DND-41 (cell line): ENCODE data around the gene GUF1.

Experiments
- ATAC-seq: fragments of 200-7000 bp; cut with Tn5 transposase; 3 replicates; pipeline ENCODE4 v1.9.1; 2021; ENCODE audit warnings: low read depth; ENCODE audit not compliant: insufficient read depth
- DNase-seq: peaks from one replicate; pipeline ENCODE4 v3.0.0-alpha.2; 2020
- H2AFZ ChIP-seq: 2 replicates; pipeline ENCODE4 v1.6.0; 2012; ENCODE audit warnings: low read depth, low read length
- H3K27ac ChIP-seq: 2 replicates; pipeline ENCODE4 v1.5.1; 2012; ENCODE audit warnings: low read length, inconsistent platforms
- H3K27me3 ChIP-seq: fragments of 200-600 bp; sonication (generic); 2 replicates; pipeline ENCODE4 v1.6.0; 2012; ENCODE audit warnings: low read length, mild to moderate bottlenecking, inconsistent platforms; ENCODE audit not compliant: insufficient read depth, poor library complexity
- H3K36me3 ChIP-seq: 2 replicates; pipeline ENCODE4 v1.5.1; 2012; ENCODE audit warnings: low read length, inconsistent platforms; ENCODE audit not compliant: insufficient read depth
- H3K4me1 ChIP-seq: 2 replicates; pipeline ENCODE4 v1.5.1; 2012; ENCODE audit warnings: mild to moderate bottlenecking, low read length; ENCODE audit not compliant: insufficient read depth
- H3K4me2 ChIP-seq: 2 replicates; pipeline ENCODE4 v1.6.0; 2012; ENCODE audit warnings: mild to moderate bottlenecking, moderate library complexity, low read length, inconsistent platforms; ENCODE audit not compliant: insufficient read depth
- H3K4me3 ChIP-seq, 2 experiments: fragments of 200-600 bp in 1 of 2; shearing (Covaris generic) in 1 of 2; 2 replicates each; pipeline ENCODE4 v1.5.1; 2012 to 2016; ENCODE audit warnings: inconsistent platforms in 2 of 2, low read length in 2 of 2, mild to moderate bottlenecking in 2 of 2, low read depth in 1 of 2, moderate library complexity in 1 of 2
- H3K79me2 ChIP-seq: 2 replicates; pipeline ENCODE4 v1.6.0; 2012; ENCODE audit warnings: low read length, inconsistent platforms; ENCODE audit not compliant: insufficient read depth
- H3K9ac ChIP-seq: 2 replicates; pipeline ENCODE4 v1.6.0; 2012; ENCODE audit warnings: low read depth, mild to moderate bottlenecking, inconsistent platforms, low read length, moderate library complexity
- H3K9me3 ChIP-seq: 2 replicates; pipeline ENCODE4 v1.5.1; 2012; ENCODE audit warnings: low read length, moderate library complexity, mild to moderate bottlenecking, inconsistent platforms; ENCODE audit not compliant: insufficient read depth, severe bottlenecking
- H4K20me1 ChIP-seq: 2 replicates; pipeline ENCODE4 v1.6.0; 2012; ENCODE audit warnings: low read length; ENCODE audit not compliant: insufficient read depth
- CTCF ChIP-seq: IDR thresholded peaks from 2 replicates; pipeline ENCODE4 v1.5.1; 2012; ENCODE audit warnings: borderline replicate concordance, low read length, moderate library complexity, mild to moderate bottlenecking; ENCODE audit not compliant: poor library complexity, severe bottlenecking; ENCODE audit errors: extremely low read depth
- EZH2 ChIP-seq: IDR thresholded peaks from 3 replicates; pipeline ENCODE4 v1.6.1; 2012; ENCODE audit warnings: borderline replicate concordance, low read depth, mild to moderate bottlenecking, moderate library complexity, low read length, inconsistent platforms; ENCODE audit not compliant: severe bottlenecking

Gene GUF1

GRCh38 chr4:44738615-44739014 is 60.4 kb downstream of the GUF1 start:
- no peaks in the 10 kb centered on the region for H3K79me2 ChIP-seq
- no peak overlapping the region for H3K4me3 ChIP-seq
- H2AFZ ChIP-seq: no peak overlapping the region
- no peaks in the 10 kb centered on the region for H3K36me3 ChIP-seq
- H3K9me3 ChIP-seq: no peaks in the 10 kb centered on the region
- H4K20me1 ChIP-seq: no peaks in the 10 kb centered on the region
- ATAC-seq: no peak
- H3K4me1 ChIP-seq: no peaks in the 10 kb centered on the region
- no peak overlapping the region for H3K9ac ChIP-seq
- no peak overlapping the region for H3K27ac ChIP-seq
- H3K4me2 ChIP-seq: no peak overlapping the region
- H3K27me3 ChIP-seq: no peaks in the 10 kb centered on the region
- no peak for DNase-seq
- TF ChIP-seq CTCF: peak; percentile 50
- no peak for TF ChIP-seq EZH2

- Histone ChIP-seq H3K9me3 (no peaks in the 10 kb centered on the region), H3K79me2 (no peaks in the 10 kb centered on the region), H2AFZ (no peak overlapping the region), H3K4me1 (no peaks in the 10 kb centered on the region), H3K4me3 (no peak overlapping the region), H4K20me1 (no peaks in the 10 kb centered on the region), H3K4me2 (no peak overlapping the region), H3K27ac (no peak overlapping the region), H3K36me3 (no peaks in the 10 kb centered on the region), H3K27me3 (no peaks in the 10 kb centered on the region), H3K9ac (no peak overlapping the region)
- TF ChIP-seq EZH2: no peak
- TF ChIP-seq CTCF: no peak
- no peak for ATAC-seq
- no peak for DNase-seq
Observed at GRCh38 chr4:44740201-44740600, 62.0 kb downstream of the GUF1 start.
